GM12872 (cell line): ENCODE measurements around the gene THNSL1.

Source experiments
- TF ChIP-seq, protein P1 (sequence below): IDR thresholded peaks from 3 replicates; pipeline ENCODE4 v1.5.1; 2011; ENCODE audit warnings: low read depth, mild to moderate bottlenecking, low read length, moderate library complexity; ENCODE audit not compliant: insufficient read depth

The THNSL1 gene

GRCh38 chr10:25061711-25062449, 45.5 kb downstream of the THNSL1 start:
- TF ChIP-seq, protein P1, sequence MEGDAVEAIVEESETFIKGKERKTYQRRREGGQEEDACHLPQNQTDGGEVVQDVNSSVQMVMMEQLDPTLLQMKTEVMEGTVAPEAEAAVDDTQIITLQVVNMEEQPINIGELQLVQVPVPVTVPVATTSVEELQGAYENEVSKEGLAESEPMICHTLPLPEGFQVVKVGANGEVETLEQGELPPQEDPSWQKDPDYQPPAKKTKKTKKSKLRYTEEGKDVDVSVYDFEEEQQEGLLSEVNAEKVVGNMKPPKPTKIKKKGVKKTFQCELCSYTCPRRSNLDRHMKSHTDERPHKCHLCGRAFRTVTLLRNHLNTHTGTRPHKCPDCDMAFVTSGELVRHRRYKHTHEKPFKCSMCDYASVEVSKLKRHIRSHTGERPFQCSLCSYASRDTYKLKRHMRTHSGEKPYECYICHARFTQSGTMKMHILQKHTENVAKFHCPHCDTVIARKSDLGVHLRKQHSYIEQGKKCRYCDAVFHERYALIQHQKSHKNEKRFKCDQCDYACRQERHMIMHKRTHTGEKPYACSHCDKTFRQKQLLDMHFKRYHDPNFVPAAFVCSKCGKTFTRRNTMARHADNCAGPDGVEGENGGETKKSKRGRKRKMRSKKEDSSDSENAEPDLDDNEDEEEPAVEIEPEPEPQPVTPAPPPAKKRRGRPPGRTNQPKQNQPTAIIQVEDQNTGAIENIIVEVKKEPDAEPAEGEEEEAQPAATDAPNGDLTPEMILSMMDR = no peak

DNA sequence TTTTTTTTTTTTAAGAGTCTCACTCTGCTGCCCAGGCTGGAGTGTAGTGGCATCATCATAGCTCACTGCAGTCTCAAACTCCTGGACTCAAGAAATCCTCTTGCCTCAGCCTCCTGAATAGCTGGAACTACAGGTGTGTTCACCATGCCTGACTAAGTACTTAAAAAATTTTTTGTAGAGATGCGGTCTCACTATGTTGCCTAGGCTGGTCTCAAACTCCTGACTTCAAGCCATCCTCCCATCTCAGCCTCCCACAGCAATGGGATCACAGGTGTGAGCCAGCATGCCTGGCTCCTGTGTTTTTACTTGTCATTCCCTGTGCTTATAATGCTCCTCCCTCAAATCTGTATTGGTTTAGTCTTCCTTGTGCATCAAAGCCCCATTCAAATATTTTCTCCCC, 46.7 kb downstream of the THNSL1 start:
- TF ChIP-seq, protein P1 = no peak

DNA sequence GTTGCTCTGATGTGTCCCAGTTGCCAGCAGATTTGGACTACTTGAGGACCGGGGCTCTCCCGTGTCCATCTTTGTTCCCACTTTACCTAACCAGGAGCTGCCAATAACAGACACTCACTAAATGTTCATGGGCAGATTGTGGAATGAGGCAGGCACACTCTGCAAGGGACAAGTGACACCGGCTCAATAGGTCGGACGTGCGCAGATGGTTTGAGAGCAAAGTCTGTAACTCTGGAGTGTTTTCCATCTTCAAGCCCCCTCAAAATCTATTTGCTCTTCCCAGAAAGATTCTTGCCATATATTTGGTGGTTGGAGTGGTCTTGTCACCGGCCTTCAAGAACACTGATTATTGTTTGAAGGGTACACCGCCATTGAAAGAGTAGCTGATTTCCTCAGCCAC, 47.2 kb downstream of the THNSL1 start:
- TF ChIP-seq, protein P1 = no peak

- TF ChIP-seq, protein P1 = no peak
These were observed 48.0 kb downstream of the THNSL1 start for GRCh38 chr10:25064401-25064800.

- TF ChIP-seq, protein P1 = no peak
These were observed 49.5 kb downstream of the THNSL1 start for GRCh38 chr10:25065761-25066476.

- TF ChIP-seq, protein P1 = no peak
These were observed 52.0 kb downstream of the THNSL1 start for GRCh38 chr10:25068152-25069058.

GRCh38 chr10:25071227-25071626, 54.8 kb downstream of the THNSL1 start:
- TF ChIP-seq, protein P1 = no peak
